IPS-20b (cell line): Measurements from ENCODE around the gene POR.
"Not testable (repeated sequence)": the region's sequence is repeated elsewhere in the genome, so short reads cannot be mapped to it uniquely, and the experiment has no call there.

Source experiments
- H3K27ac ChIP-seq: one replicate; pipeline ENCODE4 v1.5.1; 2013; ENCODE audit warnings: low read length
- H3K27me3 ChIP-seq: 2 replicates; pipeline ENCODE4 v1.6.1; 2013; ENCODE audit warnings: mild to moderate bottlenecking, low read length, inconsistent platforms; ENCODE audit not compliant: insufficient read depth
- H3K36me3 ChIP-seq: 2 replicates; pipeline ENCODE4 v1.6.1; 2013; ENCODE audit warnings: low read depth, mild to moderate bottlenecking, inconsistent platforms, low read length, moderate library complexity; ENCODE audit not compliant: insufficient read depth
- H3K4me1 ChIP-seq: 2 replicates; pipeline ENCODE4 v1.6.1; 2013; ENCODE audit warnings: mild to moderate bottlenecking, control low read depth, inconsistent platforms, low read length, moderate library complexity; ENCODE audit not compliant: insufficient read depth
- H3K4me3 ChIP-seq: 2 replicates; pipeline ENCODE4 v1.5.1; 2013; ENCODE audit warnings: mild to moderate bottlenecking, low read length, inconsistent platforms
- H3K9ac ChIP-seq: 2 replicates; pipeline ENCODE4 v1.6.1; 2013; ENCODE audit warnings: low read depth, mild to moderate bottlenecking, inconsistent platforms, low read length, moderate library complexity
- H3K9me3 ChIP-seq: 2 replicates; pipeline ENCODE4 v1.6.1; 2013; ENCODE audit warnings: mild to moderate bottlenecking, low read depth, low read length, inconsistent platforms; ENCODE audit not compliant: insufficient read depth

Gene POR

DNA sequence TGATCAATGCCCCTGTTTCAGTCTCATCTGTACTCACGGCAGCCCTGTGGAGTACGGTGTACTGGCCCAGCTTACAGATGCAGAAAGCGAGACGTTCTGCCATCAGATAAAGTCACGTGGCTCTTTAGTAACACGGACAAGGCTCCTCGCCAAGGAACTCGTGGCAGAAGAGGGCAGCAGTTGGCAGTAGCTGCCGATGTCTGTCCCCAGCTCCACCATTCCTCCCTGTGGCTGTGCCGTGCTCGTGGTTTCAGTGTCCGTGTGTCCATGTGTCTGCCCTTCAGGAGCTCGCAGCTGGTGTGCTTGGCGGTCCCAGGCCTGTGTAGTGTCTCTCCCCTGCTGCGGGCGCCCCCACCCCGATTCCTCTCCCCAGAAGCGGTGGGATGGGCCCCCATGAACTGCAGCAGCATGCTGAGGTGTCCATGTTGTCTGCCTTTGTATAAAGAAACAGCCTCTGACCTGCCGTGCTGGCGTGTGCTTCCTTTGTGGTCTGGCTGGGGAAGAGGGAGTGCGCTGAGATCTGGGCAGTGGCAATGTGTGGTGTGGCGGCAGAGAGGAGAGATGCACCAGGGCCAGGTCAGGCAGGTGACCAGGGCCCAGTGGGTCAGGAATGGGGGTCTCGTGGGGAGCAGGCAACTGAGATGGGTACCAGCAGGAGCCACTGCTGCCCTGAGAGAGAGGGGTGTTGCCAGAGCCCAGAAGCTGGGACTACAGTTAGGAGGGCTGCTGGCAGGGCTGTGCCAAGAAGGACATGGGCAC, 26.3 kb upstream of the POR start:
- no peak overlapping the region for H3K4me3 ChIP-seq
- H3K9ac ChIP-seq: no peak overlapping the region
- H3K9me3 ChIP-seq: no peaks in the 10 kb centered on the region
- no peaks in the 10 kb centered on the region for H3K4me1 ChIP-seq
- no peaks in the 10 kb centered on the region for H3K27me3 ChIP-seq
- no peak overlapping the region for H3K27ac ChIP-seq
- H3K36me3 ChIP-seq: peaks cover 44% of the 10 kb centered on the region

DNA sequence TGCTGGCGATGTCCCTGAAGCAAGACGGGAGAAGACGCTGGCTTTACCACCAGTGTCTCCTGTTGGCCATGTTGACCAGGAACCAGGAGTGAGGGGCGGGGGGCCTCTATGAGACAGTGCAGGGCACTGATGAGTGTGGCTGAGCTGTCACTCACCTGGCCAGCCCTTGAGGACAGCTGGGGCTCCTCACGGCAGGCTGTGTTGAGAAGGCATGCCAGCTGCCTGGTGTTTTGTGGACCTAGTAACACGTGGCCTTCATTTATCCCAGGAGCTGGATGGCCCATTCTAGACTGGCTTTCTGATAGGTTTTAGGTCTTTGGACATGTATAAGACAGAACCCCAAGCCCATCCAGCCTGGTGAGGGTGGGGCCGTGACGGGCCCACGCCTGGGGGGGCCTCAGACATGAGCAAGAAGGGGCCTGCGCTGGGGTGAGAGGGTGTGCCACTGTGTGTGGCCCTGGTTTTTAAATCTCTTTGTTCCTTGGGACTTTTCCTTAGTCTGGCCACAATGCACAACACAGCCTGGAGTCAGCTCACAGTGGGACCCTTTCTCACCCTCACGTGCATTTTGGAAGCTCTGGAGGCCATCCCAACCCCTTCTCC, 25.6 kb upstream of the POR start:
- H3K36me3 ChIP-seq: peaks cover 38% of the 10 kb centered on the region
- H3K27me3 ChIP-seq: no peaks in the 10 kb centered on the region
- H3K4me1 ChIP-seq: no peaks in the 10 kb centered on the region
- no peak overlapping the region for H3K4me3 ChIP-seq
- H3K9me3 ChIP-seq: no peaks in the 10 kb centered on the region
- no peak overlapping the region for H3K27ac ChIP-seq
- H3K9ac ChIP-seq: no peak overlapping the region

DNA sequence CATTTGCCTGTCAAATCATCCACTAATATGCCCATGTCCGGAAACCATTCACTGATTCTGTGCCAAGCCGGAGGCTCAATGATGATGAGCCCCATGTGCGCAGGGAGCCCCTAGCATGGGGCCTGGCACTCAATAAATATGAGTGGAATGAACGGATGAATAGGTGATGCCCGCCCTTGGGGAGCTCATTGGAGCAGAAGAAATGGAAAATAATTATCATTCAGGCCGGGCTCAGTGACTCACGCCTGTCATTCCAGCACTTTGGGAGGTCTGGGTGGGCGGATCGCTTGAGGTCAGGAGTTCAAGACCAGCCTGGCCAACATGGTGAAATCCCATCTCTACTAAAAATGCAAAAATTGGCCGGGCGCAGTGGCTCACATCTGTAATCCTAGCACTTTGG, 25.1 kb upstream of the POR start:
- Histone ChIP-seq H3K4me1 (no peaks in the 10 kb centered on the region), H3K9ac (no peak overlapping the region), H3K27ac (no peak overlapping the region), H3K9me3 (no peaks in the 10 kb centered on the region), H3K27me3 (no peaks in the 10 kb centered on the region), H3K36me3 (peaks cover 33% of the 10 kb centered on the region), H3K4me3 (no peak overlapping the region)

DNA sequence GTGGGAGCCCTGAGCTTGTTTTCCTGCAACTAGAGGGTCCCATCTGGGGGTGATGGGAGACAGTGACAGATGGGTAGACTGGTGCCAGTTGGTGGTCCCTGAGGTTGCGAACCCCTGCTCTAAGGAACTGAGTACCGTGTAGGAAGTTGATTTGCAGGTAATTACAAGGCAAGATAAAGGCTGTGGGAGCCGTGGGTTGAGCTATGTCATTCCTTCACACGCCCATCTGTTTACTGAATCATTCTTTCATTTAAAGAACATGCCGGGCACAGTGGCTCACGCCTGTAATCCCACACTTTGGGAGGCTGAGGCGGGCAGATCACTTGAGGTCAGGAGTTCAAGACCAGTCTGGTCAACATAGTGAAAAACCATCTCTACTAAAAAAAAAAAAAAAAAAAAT, 23.7 kb upstream of the POR start:
- not testable (repeated sequence) for H3K27ac ChIP-seq, H3K9me3 ChIP-seq, H3K4me3 ChIP-seq, H3K27me3 ChIP-seq, H3K9ac ChIP-seq, H3K4me1 ChIP-seq
- H3K36me3 ChIP-seq: peaks cover 19% of the 10 kb centered on the region

DNA sequence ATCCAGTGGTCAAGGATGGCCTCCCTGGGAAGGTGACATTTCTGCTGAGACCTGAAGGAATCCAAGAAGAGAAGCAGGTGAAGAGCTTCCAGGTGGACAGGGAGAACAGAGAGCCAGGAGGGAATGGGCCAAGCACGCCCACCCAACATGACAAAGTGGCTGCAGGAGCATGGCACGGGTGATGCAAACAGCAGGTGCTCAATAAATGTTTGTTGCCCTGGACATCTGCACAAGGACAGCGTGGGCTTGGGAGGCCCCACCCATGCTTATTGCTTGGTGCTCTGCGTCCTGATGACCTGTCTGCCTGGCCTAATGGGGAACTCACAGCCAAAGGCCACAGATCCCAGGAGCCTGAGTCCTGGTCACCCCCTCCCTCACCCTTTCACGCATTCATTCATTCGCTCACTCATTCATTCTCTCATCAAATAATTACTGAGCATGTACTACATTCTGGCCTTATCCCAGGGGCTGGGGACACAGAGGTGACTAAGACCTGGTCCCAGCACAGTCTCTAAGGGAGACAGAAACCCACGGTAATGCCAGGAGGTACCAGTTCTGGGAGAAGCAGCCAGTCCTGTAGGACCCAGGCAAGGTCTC, 23.0 kb upstream of the POR start:
- no peaks in the 10 kb centered on the region for H3K4me1 ChIP-seq
- no peak overlapping the region for H3K4me3 ChIP-seq
- no peak overlapping the region for H3K27ac ChIP-seq
- no peak overlapping the region for H3K9ac ChIP-seq
- peaks cover 12% of the 10 kb centered on the region for H3K36me3 ChIP-seq
- H3K9me3 ChIP-seq: no peaks in the 10 kb centered on the region
- no peaks in the 10 kb centered on the region for H3K27me3 ChIP-seq

DNA sequence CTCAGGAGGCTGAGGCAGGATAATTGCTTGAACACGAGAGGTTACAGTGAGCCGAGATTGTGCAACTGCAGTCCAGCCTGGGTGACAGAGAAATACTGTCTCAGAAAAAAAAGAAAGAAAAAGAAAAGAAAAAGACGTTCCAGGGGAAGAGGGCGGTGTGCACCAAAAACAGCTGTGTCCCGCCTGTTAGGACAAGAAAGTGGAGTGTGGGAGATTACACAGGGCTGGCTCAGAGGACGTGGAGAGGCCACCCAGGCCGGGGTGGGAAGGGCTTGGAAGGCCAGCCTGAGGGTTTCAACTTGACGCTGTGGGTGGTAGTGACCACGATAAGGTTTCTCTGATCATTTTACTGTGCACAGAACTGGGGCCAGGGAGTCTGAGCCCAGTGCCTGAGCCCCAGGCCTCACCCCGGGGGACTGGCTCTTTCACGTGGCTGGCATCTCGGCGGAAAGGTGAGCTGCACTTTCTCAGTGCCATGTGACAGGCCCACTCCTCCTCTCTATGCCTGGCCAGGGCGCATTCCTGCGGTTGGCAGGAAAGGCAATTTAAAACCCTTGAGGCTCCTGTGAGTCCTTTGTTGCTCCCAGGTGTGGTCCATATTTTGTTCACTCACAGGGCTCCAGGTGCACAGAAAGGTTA, 22.2 kb upstream of the POR start:
- H3K4me1 ChIP-seq: no peaks in the 10 kb centered on the region
- H3K9ac ChIP-seq: no peak overlapping the region
- no peaks in the 10 kb centered on the region for H3K9me3 ChIP-seq
- no peak overlapping the region for H3K4me3 ChIP-seq
- H3K27me3 ChIP-seq: no peaks in the 10 kb centered on the region
- no peak overlapping the region for H3K27ac ChIP-seq
- peaks cover 6% of the 10 kb centered on the region; the same call in 1 of the 2 replicates for H3K36me3 ChIP-seq

DNA sequence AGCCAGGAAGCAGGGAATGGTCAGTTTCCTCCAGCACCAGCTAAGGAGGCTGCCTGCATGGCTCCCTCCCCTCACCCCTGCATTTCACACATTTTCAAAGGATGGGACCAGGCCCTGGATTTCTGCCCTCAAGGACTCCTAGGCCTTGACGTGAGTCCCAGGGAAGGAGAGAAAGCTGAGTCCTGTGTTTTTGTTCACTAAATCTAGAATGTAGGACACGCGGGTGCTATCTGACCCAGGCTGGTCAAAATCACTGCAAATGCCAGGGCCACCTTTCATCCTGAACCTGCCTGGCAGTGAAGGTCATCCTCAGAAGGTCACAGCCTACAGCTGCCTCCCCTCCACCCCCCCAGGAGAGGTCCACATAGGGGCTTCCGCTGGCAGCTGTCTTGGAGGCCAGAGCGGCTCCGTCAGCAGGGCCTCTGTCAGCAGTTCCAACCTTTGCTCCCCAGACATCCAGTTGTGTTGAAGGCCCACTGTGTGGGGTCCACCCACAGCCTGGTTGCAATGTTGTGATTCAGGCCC, 18.1 kb upstream of the POR start:
- Histone ChIP-seq H3K36me3 (no peaks in the 10 kb centered on the region), H3K4me3 (no peak overlapping the region), H3K27ac (no peak overlapping the region), H3K4me1 (no peaks in the 10 kb centered on the region), H3K9ac (no peak overlapping the region), H3K9me3 (no peaks in the 10 kb centered on the region), H3K27me3 (no peaks in the 10 kb centered on the region)

DNA sequence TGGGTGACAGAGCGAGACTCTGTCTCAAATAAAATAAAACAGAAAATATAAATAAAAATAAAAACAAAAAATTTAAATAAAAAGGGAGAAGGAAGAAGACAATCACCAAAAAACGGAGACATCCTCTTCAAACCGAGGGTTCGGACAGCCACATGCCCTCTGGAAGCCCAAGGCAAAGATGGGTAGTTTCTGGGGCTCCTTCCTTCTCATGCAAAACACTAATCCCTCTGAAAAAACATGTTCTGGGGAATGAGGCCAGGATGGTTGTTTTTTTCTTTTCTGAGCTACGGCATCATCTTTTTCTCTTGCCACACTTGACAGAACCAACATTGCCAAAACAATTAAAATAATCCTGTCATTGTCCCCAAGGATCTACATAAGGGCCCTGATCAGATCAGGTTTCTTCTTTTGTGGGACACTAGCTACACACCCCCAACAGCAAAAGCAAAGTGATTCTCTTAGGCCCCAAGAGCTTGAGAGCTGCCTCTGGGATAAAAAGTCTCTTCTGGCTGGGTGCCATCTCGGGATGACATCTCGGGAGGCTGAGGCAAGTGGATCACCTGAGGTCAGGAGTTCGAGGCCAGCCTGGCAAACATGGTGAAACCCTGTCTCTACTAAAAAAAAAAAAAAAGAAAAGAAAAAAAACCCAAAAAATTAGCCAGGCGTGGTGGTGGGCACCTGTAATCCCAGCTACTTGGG, 14.2 kb upstream of the POR start:
- Histone ChIP-seq H3K27me3 (no peaks in the 10 kb centered on the region), H3K9ac (no peak overlapping the region), H3K36me3 (no peaks in the 10 kb centered on the region), H3K4me1 (no peaks in the 10 kb centered on the region), H3K4me3 (no peak overlapping the region), H3K9me3 (no peaks in the 10 kb centered on the region), H3K27ac (peak overlapping the region; percentile 38)

DNA sequence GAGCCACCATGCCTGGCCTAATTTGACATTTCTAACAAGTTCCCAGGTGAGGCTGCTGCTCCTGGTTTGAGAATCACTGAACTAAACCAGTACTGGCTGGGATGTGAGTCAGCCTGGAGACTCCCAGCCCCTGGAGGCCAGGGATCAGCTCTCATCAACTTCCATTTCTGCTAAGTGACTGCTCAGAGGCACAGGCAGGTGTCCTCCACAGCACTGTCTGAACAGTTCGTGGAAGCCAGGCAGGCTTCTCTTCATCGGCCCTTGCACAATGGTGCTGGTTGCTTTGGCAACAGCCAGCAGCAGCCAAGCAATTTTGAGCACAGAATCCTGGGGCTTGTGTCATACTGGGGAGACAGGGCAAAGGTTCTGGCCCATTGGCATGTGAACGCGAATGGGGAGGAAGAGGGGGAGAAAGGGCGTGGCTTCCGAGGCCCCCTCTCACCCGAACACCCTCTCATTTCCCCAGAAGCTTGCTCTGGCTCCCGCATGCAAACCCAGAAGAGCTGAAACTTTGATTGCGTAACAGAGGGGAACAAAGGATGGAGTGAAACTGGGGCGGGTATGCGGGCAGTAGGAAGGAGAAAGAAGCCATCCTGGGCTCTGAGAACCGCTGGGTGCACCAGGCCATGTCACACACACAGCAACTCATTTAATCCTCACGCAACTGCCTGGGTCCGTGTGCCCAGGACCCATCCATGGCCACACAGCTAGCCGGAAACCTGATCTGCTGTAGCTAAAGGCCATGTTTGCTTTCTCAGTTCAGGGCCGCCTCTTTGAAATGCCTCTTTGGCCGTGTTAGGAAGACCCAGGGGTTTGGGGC, 9.0 kb upstream of the POR start:
- Histone ChIP-seq H3K27ac (no peak overlapping the region), H3K36me3 (no peaks in the 10 kb centered on the region), H3K4me1 (peaks cover 3% of the 10 kb centered on the region; the same call in 1 of the 2 replicates), H3K4me3 (no peak overlapping the region), H3K9me3 (no peaks in the 10 kb centered on the region), H3K9ac (peak overlapping the region; percentile 57; the same call in 1 of the 2 replicates), H3K27me3 (no peaks in the 10 kb centered on the region)

DNA sequence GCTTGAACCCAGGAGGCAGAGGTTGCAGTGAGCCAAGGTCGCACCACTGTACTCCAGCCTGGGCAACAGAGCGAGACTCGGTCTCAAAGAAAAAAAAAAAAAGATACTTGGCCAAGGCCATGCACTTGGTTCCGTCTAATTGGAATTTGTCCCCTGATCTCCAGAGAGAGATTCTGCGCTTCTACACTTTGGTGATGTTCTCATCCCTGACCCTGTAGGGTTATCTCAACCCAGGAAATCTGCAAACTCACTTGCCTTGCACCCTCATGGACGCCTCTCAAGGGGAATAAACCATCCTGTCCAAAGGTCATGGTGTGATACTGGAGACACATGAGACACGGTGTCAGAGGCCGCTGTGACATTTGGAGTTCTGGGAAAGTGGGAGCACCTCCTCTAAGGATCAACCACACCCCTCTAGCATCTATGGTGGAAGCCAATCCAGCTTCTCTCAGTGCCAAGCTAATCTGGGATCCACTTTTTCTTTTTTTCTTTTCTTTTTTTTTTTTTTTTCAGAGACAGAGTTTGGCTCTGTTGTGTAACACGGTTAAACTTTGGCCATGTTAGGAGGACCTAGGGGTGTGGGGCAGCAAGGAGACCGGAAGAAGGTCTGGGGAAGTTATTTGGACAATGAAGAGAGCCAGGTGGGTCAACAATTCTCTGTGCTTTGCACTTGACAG, 7.8 kb upstream of the POR start:
- no peak overlapping the region for H3K4me3 ChIP-seq
- H3K36me3 ChIP-seq: no peaks in the 10 kb centered on the region
- peaks cover 3% of the 10 kb centered on the region; the same call in 1 of the 2 replicates for H3K4me1 ChIP-seq
- no peak overlapping the region for H3K9ac ChIP-seq
- H3K27me3 ChIP-seq: no peaks in the 10 kb centered on the region
- H3K9me3 ChIP-seq: no peaks in the 10 kb centered on the region
- H3K27ac ChIP-seq: no peak overlapping the region
